Stimulated activated CD8-positive, alpha-beta memory T cell treated with anti-CD3 and anti-CD28 coated beads, Interleukin-12 subunit alpha, Interleukin-12 subunit beta, amount 100 ng/mL, for 1 hour (primary cell): ENCODE results near the gene CNDP2.
A peak's percentile ranks its signal among the peaks of the same experiment; 100 is the strongest.
"Not testable (repeated sequence)": the region's sequence is repeated elsewhere in the genome, so short reads cannot be mapped to it uniquely, and the experiment has no call there.

ENCODE experiments used
- DNase-seq: peaks from one replicate; pipeline ENCODE4 v3.0.0-alpha.2; 2020; ENCODE audit warnings: low read depth

The CNDP2 gene

GRCh38 chr18:74534981-74535649 is 39.0 kb downstream of the CNDP2 start:
- no peak for DNase-seq

DNA sequence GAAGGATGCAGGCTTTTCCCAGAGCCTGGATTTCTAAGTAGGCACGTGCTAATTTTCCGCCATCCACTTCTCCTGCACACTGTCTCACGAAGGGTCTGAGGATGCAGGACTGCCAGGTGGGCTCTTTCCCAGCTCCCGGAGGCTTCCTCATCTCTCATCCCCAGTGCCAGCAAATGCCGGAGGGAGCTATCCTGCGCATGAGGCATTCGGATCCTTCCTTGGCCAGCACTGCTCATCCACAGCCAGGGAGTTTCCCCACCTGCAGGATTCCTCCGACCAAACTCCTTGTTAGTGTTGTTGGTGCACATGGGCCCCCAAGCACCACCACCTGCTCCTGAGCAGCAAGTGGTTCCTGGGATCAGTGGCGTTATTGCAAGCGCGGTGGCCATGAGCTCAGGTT is 43.1 kb downstream of the CNDP2 start:
- DNase-seq = no peak

- no peak for DNase-seq
Measured at GRCh38 chr18:74540652-74541421, 44.7 kb downstream of the CNDP2 start.

DNA sequence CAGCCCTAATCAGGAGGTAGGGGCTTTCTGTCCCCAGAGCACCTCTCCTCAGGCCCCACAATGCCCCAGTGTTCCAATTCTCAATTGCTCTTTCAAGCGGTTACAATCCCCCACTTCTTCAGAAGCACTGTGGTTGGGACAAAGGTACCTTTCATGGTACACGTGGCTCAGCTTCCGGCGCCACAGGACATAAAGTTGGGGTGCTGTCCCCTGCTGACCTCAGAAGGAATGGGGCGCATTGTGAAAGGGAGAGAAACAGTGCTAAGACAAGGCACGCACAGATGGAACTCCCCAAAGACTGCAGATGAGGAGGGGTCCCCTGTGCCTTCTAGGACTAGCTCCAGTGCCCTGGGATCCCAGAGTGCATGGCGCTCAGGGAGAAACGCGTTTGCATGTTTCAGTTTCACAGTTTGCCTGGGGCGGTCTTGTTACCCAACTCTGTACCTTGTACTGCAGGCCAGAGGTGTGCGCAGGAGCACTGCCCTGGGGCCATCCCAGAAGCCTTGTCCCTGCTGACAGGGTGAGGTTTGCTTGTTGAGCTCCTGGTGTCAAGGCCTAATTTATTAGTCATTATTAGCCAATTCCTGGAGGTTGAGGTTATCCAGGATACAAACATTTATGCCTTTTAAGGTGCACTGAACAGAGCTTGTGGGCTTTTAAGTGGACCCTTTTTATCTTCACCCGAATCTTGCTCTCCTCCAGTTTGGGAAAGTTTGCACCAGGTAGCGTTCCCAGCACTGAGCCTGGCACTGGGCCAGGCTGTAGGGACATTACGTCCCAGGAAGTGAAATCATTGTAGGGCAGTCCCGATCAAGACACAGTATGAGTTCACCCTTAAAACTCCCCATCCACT is 45.8 kb downstream of the CNDP2 start:
- no peak for DNase-seq

GRCh38 chr18:74544898-74545297 is 48.7 kb downstream of the CNDP2 start:
- no peak for DNase-seq

DNA sequence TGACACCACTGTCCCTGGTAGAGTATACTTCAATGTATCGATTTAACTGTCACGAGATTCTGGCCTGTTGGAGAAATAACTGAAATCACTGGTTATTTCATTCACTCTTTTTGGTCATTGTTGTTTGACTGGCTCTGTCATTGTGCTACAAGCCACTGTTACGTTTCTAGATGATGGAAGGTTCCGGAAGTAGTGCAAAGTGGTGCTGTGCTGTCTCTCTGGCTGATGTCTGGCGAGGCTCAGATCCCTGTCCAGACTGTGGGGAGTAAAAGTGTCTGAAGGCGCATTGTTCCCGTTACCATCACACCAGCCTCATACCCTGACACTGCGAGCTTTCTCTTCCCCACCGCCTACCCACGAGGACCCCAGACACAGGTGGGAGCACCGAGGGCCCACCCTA is 49.8 kb downstream of the CNDP2 start:
- no peak for DNase-seq

DNA sequence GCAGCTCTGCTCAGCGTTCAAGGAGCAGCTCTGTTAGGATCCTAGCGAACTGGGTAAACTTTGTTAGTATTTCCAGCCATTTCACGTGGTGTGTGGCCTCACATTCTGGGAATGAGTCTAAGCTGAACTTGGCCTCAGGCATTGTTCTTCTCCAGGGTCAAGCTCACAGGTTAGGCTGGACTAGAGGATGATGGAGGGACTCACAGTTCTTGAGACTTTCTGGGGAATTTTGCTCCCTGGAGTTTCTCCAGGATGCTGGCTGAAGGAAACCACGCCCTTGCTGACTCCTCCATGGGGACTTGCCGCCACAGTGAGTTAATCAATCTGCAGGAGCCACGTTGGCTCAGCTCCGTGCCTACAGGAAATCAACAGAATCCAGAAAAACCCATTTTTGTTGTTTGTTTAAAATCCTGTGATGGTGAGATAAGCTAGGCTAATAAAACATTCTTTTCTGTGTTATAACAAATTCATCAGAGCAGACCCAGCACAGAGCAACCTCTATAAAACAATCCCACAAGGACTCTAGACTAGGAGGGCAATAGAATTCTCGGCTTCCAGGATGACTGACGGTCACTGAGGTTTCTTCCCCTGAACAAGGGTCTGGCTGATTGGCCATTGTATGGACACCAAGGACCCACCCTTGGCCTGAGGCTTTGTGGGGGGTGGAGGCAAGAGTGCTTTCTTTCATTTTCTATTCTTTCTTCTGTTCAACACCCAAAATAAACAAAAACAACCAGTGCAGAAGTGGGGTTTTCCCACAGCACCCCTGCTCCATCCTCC is 50.8 kb downstream of the CNDP2 start:
- DNase-seq = no peak

- no peak for DNase-seq
Measured at GRCh38 chr18:74547860-74548259, 51.7 kb downstream of the CNDP2 start.

GRCh38 chr18:74549591-74550104 is 53.5 kb downstream of the CNDP2 start:
- no peak for DNase-seq

GRCh38 chr18:74550886-74551285 is 54.7 kb downstream of the CNDP2 start:
- DNase-seq = no peak

- no peak for DNase-seq
Measured at GRCh38 chr18:74551452-74551851, 55.3 kb downstream of the CNDP2 start.

GRCh38 chr18:74551936-74552555 is 55.9 kb downstream of the CNDP2 start:
- peak; percentile 65 for DNase-seq

DNA sequence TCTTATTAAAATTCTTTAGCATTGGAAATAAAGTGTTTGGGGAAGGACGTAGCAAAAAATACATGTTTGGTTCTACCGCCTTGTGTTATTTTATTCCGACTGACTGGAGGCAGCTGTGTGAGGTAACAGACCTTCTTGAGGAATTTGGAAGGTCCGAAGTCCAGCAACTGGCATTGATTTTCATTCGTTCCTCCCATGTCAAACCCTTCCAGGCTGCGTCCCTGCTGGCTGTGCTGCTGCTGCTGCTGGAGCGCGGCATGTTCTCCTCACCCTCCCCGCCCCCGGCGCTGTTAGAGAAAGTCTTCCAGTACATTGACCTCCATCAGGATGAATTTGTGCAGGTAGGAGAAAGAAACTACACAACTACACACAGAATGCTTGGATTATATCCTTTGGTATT is 60.0 kb downstream of the CNDP2 start:
- DNase-seq = no peak

GRCh38 chr18:74558096-74558495 is 61.9 kb downstream of the CNDP2 start:
- DNase-seq = no peak

DNA sequence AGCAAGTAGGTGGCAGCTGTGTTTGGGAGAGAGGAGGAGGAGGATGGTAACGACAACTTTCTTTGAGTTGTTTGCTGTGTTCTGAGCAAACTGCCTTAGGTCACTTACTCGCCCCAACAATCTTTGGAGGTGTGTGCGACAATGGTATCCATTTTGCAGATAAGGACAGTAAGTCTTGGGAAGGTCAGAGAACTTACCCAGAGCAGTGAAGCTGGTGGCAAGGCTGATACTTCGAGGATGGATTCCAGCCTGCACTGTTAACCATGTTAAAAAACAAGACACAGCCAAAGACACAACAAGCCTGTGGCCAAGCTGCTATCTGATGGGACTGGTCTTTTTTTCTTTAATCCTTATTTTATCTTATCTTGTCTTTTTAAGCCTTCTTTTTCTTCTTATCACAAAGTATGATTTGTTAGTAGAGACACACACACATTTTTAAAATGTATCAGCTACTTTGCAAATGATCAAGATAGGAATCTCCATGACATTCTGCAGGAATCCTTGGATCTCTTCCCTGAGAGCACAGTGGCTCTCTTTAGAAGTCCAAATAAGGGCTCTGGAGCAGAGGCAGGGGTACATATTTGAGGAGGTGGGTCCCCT is 66.1 kb downstream of the CNDP2 start:
- no peak for DNase-seq

DNA sequence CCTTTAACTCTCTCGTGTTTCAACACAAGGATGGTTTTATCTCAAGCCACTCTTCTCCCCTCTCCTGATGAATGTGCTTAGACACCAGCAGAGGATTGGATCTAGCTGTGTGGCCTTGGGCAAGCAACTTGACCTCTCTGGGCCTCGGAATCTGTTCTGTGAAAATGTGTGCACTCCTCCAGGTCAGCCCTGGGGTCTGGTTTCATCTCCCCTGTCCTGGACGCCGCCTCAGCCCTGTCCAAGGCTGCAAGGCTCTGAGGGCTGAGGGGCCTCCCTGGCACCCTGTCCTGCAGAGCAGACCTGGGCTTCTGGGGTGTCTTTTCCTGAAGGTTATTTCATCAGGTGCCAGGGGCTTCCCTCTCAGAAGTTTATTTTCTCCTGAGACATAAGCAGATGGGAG is 66.6 kb downstream of the CNDP2 start:
- DNase-seq = no peak

DNA sequence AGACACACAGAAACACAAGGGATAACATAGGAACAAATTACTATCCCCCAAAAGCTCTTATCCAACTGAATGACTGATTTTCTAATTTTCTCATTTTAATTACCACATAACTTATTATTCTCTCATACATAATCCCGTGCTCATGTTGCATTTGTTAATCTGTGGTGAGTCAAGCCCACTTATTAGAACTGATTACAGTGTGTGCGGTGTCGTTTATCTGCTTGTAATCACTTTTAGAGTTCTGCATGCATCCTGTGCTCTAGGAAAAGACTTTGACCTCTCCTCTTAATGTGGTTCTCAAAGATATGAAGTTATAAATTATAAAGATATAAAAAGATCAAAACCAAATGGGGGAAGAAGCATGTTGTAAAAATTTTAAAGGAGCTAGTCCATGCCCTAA is 67.8 kb downstream of the CNDP2 start:
- DNase-seq = no peak

DNA sequence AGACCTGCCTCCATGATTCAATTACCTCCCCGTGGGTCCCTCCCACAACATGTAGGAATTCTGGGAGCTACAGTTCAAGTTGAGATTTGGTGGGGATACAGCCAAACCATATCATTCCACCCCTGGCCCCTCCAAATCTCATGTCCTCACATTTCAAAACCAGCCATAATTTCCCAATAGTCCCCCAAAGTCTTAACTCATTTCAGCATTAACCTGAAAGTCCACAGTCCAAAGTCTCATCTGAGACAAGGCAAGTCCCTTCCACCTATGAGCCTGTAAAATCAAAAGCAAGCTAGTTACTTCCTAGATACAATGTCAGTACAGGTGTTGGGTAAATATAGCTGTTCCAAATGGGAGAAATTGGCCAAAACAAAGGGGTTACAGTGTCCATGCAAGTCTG is 69.0 kb downstream of the CNDP2 start:
- not testable (repeated sequence) for DNase-seq

DNA sequence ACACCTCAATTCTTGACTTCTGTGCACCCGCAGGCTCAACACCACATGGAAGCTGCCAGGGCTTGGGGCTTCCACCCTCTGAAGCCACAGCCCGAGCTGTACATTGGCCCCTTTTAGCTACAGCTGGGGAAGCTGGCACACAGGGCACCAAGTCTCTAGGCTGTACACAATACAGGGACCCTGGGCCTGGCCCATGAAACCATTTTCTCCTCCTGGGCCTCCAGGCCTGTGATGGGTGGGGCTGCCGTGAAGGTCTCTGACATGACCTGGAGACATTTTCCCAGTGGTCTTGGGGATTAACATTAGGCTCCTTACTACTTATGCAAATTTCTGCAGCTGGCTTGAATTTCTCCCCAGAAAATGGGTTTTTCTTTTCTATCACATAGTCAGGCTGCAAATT is 69.8 kb downstream of the CNDP2 start:
- not testable (repeated sequence) for DNase-seq

GRCh38 chr18:74567822-74568221 is 71.7 kb downstream of the CNDP2 start:
- DNase-seq = no peak

GRCh38 chr18:74569401-74569800 is 73.2 kb downstream of the CNDP2 start:
- no peak for DNase-seq
